Activated CD4-positive, alpha-beta T cell treated with anti-CD3 and anti-CD28 coated beads, Interleukin-2, amount 50 U/mL, for 16 hours (primary cell): Measurements from ENCODE around the gene ZFC3H1.
"Not testable (repeated sequence)": the region's sequence is repeated elsewhere in the genome, so short reads cannot be mapped to it uniquely, and the experiment has no call there.

ENCODE experiments used
- DNase-seq: peaks from one replicate; pipeline ENCODE4 v3.0.0-alpha.2; 2020

Gene ZFC3H1

GRCh38 chr12:71663561-71664410 is at the start of gene ZFC3H1, which contains the start of gene THAP2:
ZFC3H1 (minus strand) TSS chr12:71663848; CDS start chr12:71663610, 238 bp downstream.
THAP2 (plus strand) TSS chr12:71664301; CDS start chr12:71664510, 209 bp downstream.
- peak; percentile 98 for DNase-seq

GRCh38 chr12:71710276-71711125 is 46.9 kb upstream of the ZFC3H1 start:
- no peak for DNase-seq

- DNase-seq: no peak
These were observed 45.0 kb upstream of the ZFC3H1 start for GRCh38 chr12:71708658-71709057.

- no peak for DNase-seq
These were observed 41.3 kb upstream of the ZFC3H1 start for GRCh38 chr12:71704920-71705319.

GRCh38 chr12:71703206-71703605 is 39.6 kb upstream of the ZFC3H1 start:
- DNase-seq: no peak

GRCh38 chr12:71702590-71702989 is 38.9 kb upstream of the ZFC3H1 start:
- DNase-seq: no peak

- DNase-seq: not testable (repeated sequence)
These were observed 38.5 kb upstream of the ZFC3H1 start for GRCh38 chr12:71702181-71702580.

- no peak for DNase-seq
These were observed 32.1 kb upstream of the ZFC3H1 start for GRCh38 chr12:71695782-71696181.

- DNase-seq: no peak
These were observed 30.6 kb upstream of the ZFC3H1 start for GRCh38 chr12:71694099-71694820.

GRCh38 chr12:71693651-71694050 is 30.0 kb upstream of the ZFC3H1 start:
- DNase-seq: not testable (repeated sequence)

- DNase-seq: no peak
These were observed 29.5 kb upstream of the ZFC3H1 start for GRCh38 chr12:71693126-71693525.

GRCh38 chr12:71691504-71692129 is 28.0 kb upstream of the ZFC3H1 start:
- no peak for DNase-seq

GRCh38 chr12:71688961-71689570 is 25.4 kb upstream of the ZFC3H1 start:
- DNase-seq: no peak

- DNase-seq: not testable (repeated sequence)
These were observed 23.5 kb upstream of the ZFC3H1 start for GRCh38 chr12:71687172-71687571.

GRCh38 chr12:71686658-71687025 is 23.0 kb upstream of the ZFC3H1 start:
- peak; percentile 24 for DNase-seq

- peak; percentile 88 for DNase-seq
These were observed 22.4 kb upstream of the ZFC3H1 start, which contains the start of gene TMEM19 for GRCh38 chr12:71685914-71686657. TMEM19 (plus strand) TSS chr12:71686082; CDS start chr12:71686681, 599 bp downstream.

- no peak for DNase-seq
These were observed 21.8 kb upstream of the ZFC3H1 start for GRCh38 chr12:71685312-71685906.

- DNase-seq: peak; percentile 36
These were observed 20.4 kb upstream of the ZFC3H1 start for GRCh38 chr12:71684081-71684480.

GRCh38 chr12:71683633-71684032 is 20.0 kb upstream of the ZFC3H1 start:
- no peak for DNase-seq

GRCh38 chr12:71682466-71682865 is 18.8 kb upstream of the ZFC3H1 start:
- no peak for DNase-seq

- no peak for DNase-seq
These were observed 8.2 kb upstream of the ZFC3H1 start for GRCh38 chr12:71671816-71672215.
